Measurements from ENCODE around the gene KCNJ2.

KCNJ2 gene

DNA sequence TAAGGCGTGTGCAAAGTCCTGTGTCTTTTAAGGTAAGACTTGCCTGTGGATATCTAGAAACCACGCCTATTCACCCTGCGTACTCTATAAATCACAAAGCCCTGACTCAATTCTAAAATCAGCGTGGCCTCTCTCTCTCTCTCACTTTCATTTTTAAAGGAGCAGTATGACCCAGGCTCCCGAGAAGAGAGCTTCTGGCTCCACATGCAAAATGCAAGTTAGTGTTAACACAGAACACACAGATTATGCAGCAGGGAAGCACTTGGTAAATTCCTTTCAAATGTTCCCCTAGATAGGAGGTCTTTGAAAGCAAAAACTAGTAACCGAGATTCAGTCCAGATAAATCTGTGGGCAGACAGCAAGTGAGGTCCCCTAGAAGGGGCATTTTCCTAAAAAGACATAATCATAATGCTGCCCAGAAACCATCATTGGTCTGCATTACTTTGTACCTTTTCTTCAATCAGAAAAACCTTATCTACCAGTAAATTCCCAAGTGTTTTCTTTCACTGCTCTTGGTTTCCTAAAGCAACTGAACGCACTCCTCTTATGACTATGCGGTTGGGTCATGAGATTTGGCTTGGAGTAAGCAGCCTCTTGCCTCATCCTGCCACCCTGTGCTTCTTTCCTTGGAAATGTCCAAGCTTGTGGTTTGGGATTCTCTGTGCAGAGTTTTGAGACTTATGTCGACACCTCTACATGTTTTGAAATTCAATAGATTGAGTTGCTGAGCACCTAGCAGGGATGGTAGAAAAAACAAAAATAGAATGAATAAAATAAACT is 31.7 kb upstream of the KCNJ2 start:
- peak overlapping the region; percentile 34 to 51 for H3K4me3 ChIP-seq (replicated peaks in 1 of 2; ENCODE audit: low read depth in 2 of 2, low read length in 2 of 2)
- DNase-seq (ENCODE audit: low read depth in 2 of 2) = peak; percentile 94 to 95
- TF ChIP-seq, protein P1, sequence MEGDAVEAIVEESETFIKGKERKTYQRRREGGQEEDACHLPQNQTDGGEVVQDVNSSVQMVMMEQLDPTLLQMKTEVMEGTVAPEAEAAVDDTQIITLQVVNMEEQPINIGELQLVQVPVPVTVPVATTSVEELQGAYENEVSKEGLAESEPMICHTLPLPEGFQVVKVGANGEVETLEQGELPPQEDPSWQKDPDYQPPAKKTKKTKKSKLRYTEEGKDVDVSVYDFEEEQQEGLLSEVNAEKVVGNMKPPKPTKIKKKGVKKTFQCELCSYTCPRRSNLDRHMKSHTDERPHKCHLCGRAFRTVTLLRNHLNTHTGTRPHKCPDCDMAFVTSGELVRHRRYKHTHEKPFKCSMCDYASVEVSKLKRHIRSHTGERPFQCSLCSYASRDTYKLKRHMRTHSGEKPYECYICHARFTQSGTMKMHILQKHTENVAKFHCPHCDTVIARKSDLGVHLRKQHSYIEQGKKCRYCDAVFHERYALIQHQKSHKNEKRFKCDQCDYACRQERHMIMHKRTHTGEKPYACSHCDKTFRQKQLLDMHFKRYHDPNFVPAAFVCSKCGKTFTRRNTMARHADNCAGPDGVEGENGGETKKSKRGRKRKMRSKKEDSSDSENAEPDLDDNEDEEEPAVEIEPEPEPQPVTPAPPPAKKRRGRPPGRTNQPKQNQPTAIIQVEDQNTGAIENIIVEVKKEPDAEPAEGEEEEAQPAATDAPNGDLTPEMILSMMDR (IDR thresholded peaks at IDR 0.05; ENCODE audit: low read depth, low read length) = no peak

DNA sequence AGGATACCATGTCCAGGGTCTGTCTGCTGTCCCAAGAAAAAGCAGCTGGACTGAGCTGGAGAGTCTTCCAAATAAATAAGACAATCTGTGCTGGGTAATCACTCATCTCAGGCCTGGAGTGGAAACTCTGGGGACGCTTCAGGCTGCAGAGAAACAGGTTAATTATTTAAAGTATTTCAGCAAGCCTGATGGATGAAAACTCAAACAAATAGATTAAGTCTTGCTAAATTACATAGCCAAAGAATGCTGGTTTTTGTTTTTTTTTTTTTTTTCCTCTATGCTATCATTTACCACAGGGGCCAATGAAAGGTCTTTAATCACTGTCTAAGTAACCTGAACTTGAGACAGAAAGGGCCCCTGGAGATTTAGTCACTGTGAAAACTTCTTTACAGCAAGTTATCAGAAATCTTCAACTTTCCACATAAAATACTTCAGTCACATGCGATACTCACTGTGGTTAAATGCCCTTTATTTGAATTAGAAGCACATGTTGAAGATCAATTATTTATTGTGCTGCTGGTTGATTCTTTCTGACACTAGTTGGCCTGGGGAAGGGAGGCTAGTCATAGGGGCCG is 31.0 kb upstream of the KCNJ2 start:
- H3K4me3 ChIP-seq (replicated peaks in 1 of 2; ENCODE audit: low read depth in 2 of 2, low read length in 2 of 2) = no peak overlapping the region
- DNase-seq (ENCODE audit: low read depth in 2 of 2) = peak; percentile 7 to 20
- TF ChIP-seq, protein P1 (IDR thresholded peaks at IDR 0.05; ENCODE audit: low read depth, low read length) = no peak

DNA sequence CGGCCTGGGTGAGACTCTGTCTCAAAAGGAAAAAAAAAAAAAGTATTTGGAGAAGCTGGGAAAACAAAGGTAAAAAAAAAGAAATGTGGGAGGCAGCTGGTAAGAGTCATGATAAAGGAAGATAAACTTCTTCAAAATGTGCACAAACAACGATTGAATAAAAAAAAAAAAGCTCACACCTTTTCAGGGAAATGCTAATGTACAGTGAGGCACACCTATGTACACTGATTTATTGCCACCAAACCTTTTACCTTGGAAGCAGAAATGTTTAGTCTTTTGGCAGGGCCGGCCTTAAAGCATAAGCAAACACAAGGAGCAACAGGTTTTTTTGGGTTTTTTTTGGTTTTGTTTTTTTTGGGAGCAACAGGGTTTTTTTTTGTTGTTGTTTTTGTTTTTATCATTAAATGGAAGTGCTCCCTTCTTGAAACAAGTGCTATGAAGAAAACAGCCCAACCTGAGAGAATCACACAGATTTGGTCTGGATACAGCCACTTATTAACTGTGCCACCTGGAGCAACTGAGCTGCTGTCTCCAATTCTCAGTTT is 29.8 kb upstream of the KCNJ2 start:
- TF ChIP-seq, protein P1 (IDR thresholded peaks at IDR 0.05; ENCODE audit: low read depth, low read length) = no peak
- no peak overlapping the region for H3K4me3 ChIP-seq (replicated peaks in 1 of 2; ENCODE audit: low read depth in 2 of 2, low read length in 2 of 2)
- DNase-seq (ENCODE audit: low read depth in 2 of 2) = no peak

DNA sequence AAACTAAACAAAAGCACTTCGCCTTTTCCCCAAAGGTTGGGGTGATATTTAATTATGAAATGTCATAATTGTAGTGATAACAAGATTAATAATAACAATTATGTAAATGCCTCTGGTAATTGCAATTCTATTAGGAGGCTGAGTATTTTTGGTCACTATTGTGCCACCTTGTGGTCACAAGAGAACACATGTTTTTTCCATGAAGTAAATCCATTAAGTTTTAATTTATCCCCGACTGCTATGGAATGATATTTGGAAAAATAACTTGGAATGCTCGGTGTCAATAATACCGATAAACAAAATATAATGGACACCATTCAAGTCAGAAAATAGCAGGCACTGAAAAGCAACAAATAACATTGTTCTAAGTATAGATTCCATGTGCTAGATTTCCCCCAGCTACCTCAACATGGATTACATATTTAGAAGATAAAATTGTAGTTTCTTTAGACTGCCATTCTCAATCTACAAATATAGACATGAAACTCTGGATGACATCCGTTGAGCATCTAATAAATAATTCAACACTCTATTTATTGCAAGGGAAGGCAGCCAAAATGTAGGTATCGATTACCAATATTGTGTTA is 25.0 kb upstream of the KCNJ2 start:
- no peak overlapping the region for H3K4me3 ChIP-seq (replicated peaks in 1 of 2; ENCODE audit: low read depth in 2 of 2, low read length in 2 of 2)
- DNase-seq (ENCODE audit: low read depth in 2 of 2) = peak; percentile 56 to 70
- TF ChIP-seq, protein P1 (IDR thresholded peaks at IDR 0.05; ENCODE audit: low read depth, low read length) = peak; percentile 37

DNA sequence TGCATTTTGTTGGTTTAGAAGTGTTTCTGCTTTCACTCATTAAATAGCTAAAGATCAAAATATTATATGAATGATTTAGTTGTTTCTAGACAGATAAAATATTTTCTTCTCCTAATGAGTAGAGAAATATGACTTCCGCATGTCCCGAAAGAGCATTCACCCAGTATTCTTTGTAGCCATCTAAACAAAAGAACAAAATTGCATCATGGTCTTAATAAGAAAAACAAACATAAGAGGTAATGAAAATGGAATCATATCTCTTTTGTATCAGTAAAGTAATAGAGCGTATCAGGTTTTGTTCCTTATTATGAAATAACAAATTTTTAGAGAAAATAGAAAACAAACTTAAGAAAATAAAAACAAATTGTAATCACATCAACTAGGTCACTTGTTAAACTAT is 16.1 kb upstream of the KCNJ2 start:
- TF ChIP-seq, protein P1 (IDR thresholded peaks at IDR 0.05; ENCODE audit: low read depth, low read length) = no peak

DNA sequence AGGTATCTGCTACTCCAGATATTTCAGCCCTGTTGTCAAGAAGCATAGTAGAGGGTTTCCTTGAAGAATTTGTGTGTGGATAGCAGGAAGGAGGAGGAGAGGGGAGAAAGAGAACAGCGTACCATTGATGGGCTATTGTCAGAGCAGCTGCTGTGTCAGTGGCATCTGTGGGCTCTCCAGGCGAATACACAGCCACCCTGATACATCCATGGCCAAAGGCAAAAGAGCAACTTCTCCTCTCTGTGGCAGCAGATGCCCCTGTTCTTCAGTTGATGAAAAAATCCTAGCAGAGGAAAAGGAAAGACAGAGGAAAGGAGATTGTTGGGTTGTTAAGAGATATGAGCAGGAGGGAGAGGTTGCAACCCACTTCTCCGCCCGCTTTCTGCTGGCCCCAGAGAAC is 12.2 kb upstream of the KCNJ2 start:
- TF ChIP-seq, protein P1 (IDR thresholded peaks at IDR 0.05; ENCODE audit: low read depth, low read length) = no peak
- H3K4me3 ChIP-seq (replicated peaks in 1 of 2; ENCODE audit: low read depth in 2 of 2, low read length in 2 of 2) = no peak overlapping the region
- no peak for DNase-seq (ENCODE audit: low read depth in 2 of 2)

More for the DNA sequence above, 16.1 kb upstream of the KCNJ2 start:
- H3K4me3 ChIP-seq (replicated peaks in 1 of 2; ENCODE audit: low read depth in 2 of 2, low read length in 2 of 2) = no peak overlapping the region
- DNase-seq (ENCODE audit: low read depth in 2 of 2) = no peak
